Measurements from ENCODE around the gene HS3ST3A1. TPM values are rescaled to one million over a fixed set of nuclear protein-coding genes. Genes with fewer than 3 reads are reported as not detected.

Gene HS3ST3A1
- total RNA-seq, 3 donors from 2014 or later, result 0.27 TPM; not detected in 2

- Mint-ChIP-seq H3K27me3 (ENCODE audit: low read depth) (peaks cover 2% of the 10 kb centered on the region), H3K36me3 (ENCODE audit: insufficient read depth) (no peaks in the 10 kb centered on the region), H3K4me1 (ENCODE audit: low read depth) (no peaks in the 10 kb centered on the region), H3K9me3 (no peaks in the 10 kb centered on the region), H3K4me3 (no peak overlapping the region)
- no peak for DNase-seq
- ATAC-seq, result no peak
Measured at GRCh38 chr17:13491916-13492736, 109.6 kb downstream of the HS3ST3A1 start.

- no peaks in the 10 kb centered on the region for H3K36me3 Mint-ChIP-seq (ENCODE audit: insufficient read depth)
- H3K4me1 Mint-ChIP-seq (ENCODE audit: low read depth), result no peaks in the 10 kb centered on the region
- no peak for DNase-seq
- ATAC-seq, result no peak
- H3K27me3 Mint-ChIP-seq (ENCODE audit: low read depth), result peaks cover 4% of the 10 kb centered on the region
- H3K9me3 Mint-ChIP-seq, result no peaks in the 10 kb centered on the region
- no peak overlapping the region for H3K4me3 Mint-ChIP-seq
Measured at GRCh38 chr17:13491491-13491890, 110.2 kb downstream of the HS3ST3A1 start.

- Mint-ChIP-seq H3K4me3 (no peak overlapping the region), H3K4me1 (ENCODE audit: low read depth) (no peaks in the 10 kb centered on the region), H3K9me3 (no peaks in the 10 kb centered on the region), H3K27me3 (ENCODE audit: low read depth) (peaks cover 4% of the 10 kb centered on the region), H3K36me3 (ENCODE audit: insufficient read depth) (no peaks in the 10 kb centered on the region)
- no peak for ATAC-seq
- no peak for DNase-seq
Measured at GRCh38 chr17:13490906-13491482, 110.7 kb downstream of the HS3ST3A1 start.

GRCh38 chr17:13490427-13490826, 111.3 kb downstream of the HS3ST3A1 start:
- no peaks in the 10 kb centered on the region for H3K36me3 Mint-ChIP-seq (ENCODE audit: insufficient read depth)
- H3K27me3 Mint-ChIP-seq (ENCODE audit: low read depth), result peaks cover 5% of the 10 kb centered on the region
- DNase-seq (no peak), ATAC-seq (no peak)
- H3K9me3 Mint-ChIP-seq, result no peaks in the 10 kb centered on the region
- no peaks in the 10 kb centered on the region for H3K4me1 Mint-ChIP-seq (ENCODE audit: low read depth)
- H3K4me3 Mint-ChIP-seq, result no peak overlapping the region

GRCh38 chr17:13485327-13485726, 116.4 kb downstream of the HS3ST3A1 start:
- Mint-ChIP-seq H3K36me3 (ENCODE audit: insufficient read depth) (no peaks in the 10 kb centered on the region), H3K9me3 (peaks cover 9% of the 10 kb centered on the region), H3K27me3 (ENCODE audit: low read depth) (peaks cover 8% of the 10 kb centered on the region), H3K4me3 (no peak overlapping the region), H3K4me1 (ENCODE audit: low read depth) (no peaks in the 10 kb centered on the region)
- no peak for DNase-seq
- no peak for ATAC-seq

GRCh38 chr17:13484020-13484419, 117.7 kb downstream of the HS3ST3A1 start:
- ATAC-seq, result no peak
- H3K4me3 Mint-ChIP-seq, result no peak overlapping the region
- peaks cover 15% of the 10 kb centered on the region for H3K9me3 Mint-ChIP-seq
- no peaks in the 10 kb centered on the region for H3K36me3 Mint-ChIP-seq (ENCODE audit: insufficient read depth)
- peaks cover 8% of the 10 kb centered on the region for H3K27me3 Mint-ChIP-seq (ENCODE audit: low read depth)
- no peak for DNase-seq
- H3K4me1 Mint-ChIP-seq (ENCODE audit: low read depth), result no peaks in the 10 kb centered on the region

- no peak for DNase-seq
- Mint-ChIP-seq H3K4me1 (ENCODE audit: low read depth) (no peaks in the 10 kb centered on the region), H3K9me3 (peaks cover 15% of the 10 kb centered on the region)
Measured at GRCh38 chr17:13480877-13481276, 120.9 kb downstream of the HS3ST3A1 start.

GRCh38 chr17:13478326-13478830, 123.4 kb downstream of the HS3ST3A1 start:
- no peaks in the 10 kb centered on the region for H3K4me1 Mint-ChIP-seq (ENCODE audit: low read depth)
- no peaks in the 10 kb centered on the region for H3K36me3 Mint-ChIP-seq (ENCODE audit: insufficient read depth)
- DNase-seq, result no peak
- no peak for ATAC-seq
- H3K9me3 Mint-ChIP-seq, result peaks cover 15% of the 10 kb centered on the region
- no peak overlapping the region for H3K4me3 Mint-ChIP-seq
- peaks cover 6% of the 10 kb centered on the region for H3K27me3 Mint-ChIP-seq (ENCODE audit: low read depth)

More at GRCh38 chr17:13480877-13481276, 120.9 kb downstream of the HS3ST3A1 start:
- Mint-ChIP-seq H3K4me3 (no peak overlapping the region), H3K36me3 (ENCODE audit: insufficient read depth) (no peaks in the 10 kb centered on the region), H3K27me3 (ENCODE audit: low read depth) (peaks cover 3% of the 10 kb centered on the region)
- no peak for ATAC-seq

- Mint-ChIP-seq H3K9me3 (peaks cover 15% of the 10 kb centered on the region), H3K27me3 (ENCODE audit: low read depth) (peaks cover 6% of the 10 kb centered on the region), H3K4me1 (ENCODE audit: low read depth) (no peaks in the 10 kb centered on the region), H3K4me3 (no peak overlapping the region), H3K36me3 (ENCODE audit: insufficient read depth) (no peaks in the 10 kb centered on the region)
- DNase-seq, result no peak
- no peak for ATAC-seq
Measured at GRCh38 chr17:13477180-13477611, 124.5 kb downstream of the HS3ST3A1 start.

GRCh38 chr17:13476720-13477119, 125.0 kb downstream of the HS3ST3A1 start:
- ATAC-seq, result no peak
- H3K36me3 Mint-ChIP-seq (ENCODE audit: insufficient read depth), result no peaks in the 10 kb centered on the region
- no peak overlapping the region for H3K4me3 Mint-ChIP-seq
- no peak for DNase-seq
- peaks cover 13% of the 10 kb centered on the region for H3K9me3 Mint-ChIP-seq
- H3K4me1 Mint-ChIP-seq (ENCODE audit: low read depth), result no peaks in the 10 kb centered on the region
- H3K27me3 Mint-ChIP-seq (ENCODE audit: low read depth), result peaks cover 6% of the 10 kb centered on the region

- Mint-ChIP-seq H3K36me3 (ENCODE audit: insufficient read depth) (no peaks in the 10 kb centered on the region), H3K4me1 (ENCODE audit: low read depth) (no peaks in the 10 kb centered on the region), H3K27me3 (ENCODE audit: low read depth) (peaks cover 6% of the 10 kb centered on the region), H3K9me3 (peaks cover 9% of the 10 kb centered on the region), H3K4me3 (no peak overlapping the region)
- DNase-seq (no peak), ATAC-seq (no peak)
Measured at GRCh38 chr17:13475574-13476223, 126.0 kb downstream of the HS3ST3A1 start.

- Mint-ChIP-seq H3K36me3 (ENCODE audit: insufficient read depth) (no peaks in the 10 kb centered on the region), H3K4me3 (no peak overlapping the region), H3K9me3 (no peaks in the 10 kb centered on the region), H3K27me3 (ENCODE audit: low read depth) (peaks cover 6% of the 10 kb centered on the region), H3K4me1 (ENCODE audit: low read depth) (no peaks in the 10 kb centered on the region)
- DNase-seq (no peak), ATAC-seq (no peak)
Measured at GRCh38 chr17:13474073-13474800, 127.5 kb downstream of the HS3ST3A1 start.

- Mint-ChIP-seq H3K4me1 (ENCODE audit: low read depth) (no peaks in the 10 kb centered on the region), H3K36me3 (ENCODE audit: insufficient read depth) (no peaks in the 10 kb centered on the region), H3K4me3 (no peak overlapping the region), H3K27me3 (ENCODE audit: low read depth) (no peaks in the 10 kb centered on the region), H3K9me3 (no peaks in the 10 kb centered on the region)
- ATAC-seq (no peak), DNase-seq (no peak)
Measured at GRCh38 chr17:13465678-13466077, 136.1 kb downstream of the HS3ST3A1 start.

GRCh38 chr17:13462673-13463124, 139.0 kb downstream of the HS3ST3A1 start:
- DNase-seq (no peak), ATAC-seq (no peak)
- Mint-ChIP-seq H3K27me3 (ENCODE audit: low read depth) (no peaks in the 10 kb centered on the region), H3K9me3 (no peaks in the 10 kb centered on the region), H3K4me1 (ENCODE audit: low read depth) (no peaks in the 10 kb centered on the region), H3K36me3 (ENCODE audit: insufficient read depth) (no peaks in the 10 kb centered on the region), H3K4me3 (no peak overlapping the region)
